Measurements from ENCODE around the gene RNF138. TPM values are rescaled to one million over a fixed set of nuclear protein-coding genes. Genes with fewer than 3 reads are reported as not detected.

RNF138 gene
- total and polyA plus RNA-seq, 2 experiments from 2014 or later, result 31.7 to 54.8 TPM

DNA sequence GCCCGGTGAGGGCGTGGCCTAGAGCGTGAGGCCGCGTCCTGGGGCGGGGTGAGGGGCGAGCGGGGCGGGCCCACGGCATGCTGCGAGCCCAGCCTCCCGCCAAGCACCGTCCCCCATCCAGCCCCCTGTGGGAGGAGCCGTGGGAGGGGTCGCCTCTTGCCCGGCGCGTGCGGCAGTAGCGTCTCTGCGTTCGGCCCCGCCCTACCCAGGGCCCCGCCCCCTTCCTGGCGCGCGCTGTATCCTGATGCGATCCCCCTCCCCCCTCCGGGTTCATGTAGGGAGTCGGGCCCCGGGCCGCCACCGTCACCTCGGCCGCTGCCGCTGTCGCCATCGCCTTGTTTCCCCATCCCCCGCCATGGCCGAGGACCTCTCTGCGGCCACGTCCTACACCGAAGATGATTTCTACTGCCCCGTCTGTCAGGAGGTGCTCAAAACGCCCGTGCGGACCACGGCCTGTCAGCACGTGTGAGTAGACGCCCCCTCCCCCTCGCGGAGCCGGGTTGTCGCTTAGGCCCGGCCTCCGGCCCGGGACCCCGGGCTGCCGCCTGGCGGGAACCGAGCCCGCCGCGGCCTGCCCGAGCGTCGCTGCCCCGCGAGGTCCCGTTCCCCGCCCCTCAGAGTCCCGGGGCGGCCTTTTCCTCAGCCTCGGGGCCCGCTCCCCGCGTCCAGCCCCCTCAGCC lies 888 bp downstream of the RNF138 start:
- TF ChIP-seq, protein P1, sequence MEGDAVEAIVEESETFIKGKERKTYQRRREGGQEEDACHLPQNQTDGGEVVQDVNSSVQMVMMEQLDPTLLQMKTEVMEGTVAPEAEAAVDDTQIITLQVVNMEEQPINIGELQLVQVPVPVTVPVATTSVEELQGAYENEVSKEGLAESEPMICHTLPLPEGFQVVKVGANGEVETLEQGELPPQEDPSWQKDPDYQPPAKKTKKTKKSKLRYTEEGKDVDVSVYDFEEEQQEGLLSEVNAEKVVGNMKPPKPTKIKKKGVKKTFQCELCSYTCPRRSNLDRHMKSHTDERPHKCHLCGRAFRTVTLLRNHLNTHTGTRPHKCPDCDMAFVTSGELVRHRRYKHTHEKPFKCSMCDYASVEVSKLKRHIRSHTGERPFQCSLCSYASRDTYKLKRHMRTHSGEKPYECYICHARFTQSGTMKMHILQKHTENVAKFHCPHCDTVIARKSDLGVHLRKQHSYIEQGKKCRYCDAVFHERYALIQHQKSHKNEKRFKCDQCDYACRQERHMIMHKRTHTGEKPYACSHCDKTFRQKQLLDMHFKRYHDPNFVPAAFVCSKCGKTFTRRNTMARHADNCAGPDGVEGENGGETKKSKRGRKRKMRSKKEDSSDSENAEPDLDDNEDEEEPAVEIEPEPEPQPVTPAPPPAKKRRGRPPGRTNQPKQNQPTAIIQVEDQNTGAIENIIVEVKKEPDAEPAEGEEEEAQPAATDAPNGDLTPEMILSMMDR (IDR thresholded peaks at IDR 0.05; ENCODE audit: low read depth, low read length), result no peak
- H3K9me3 ChIP-seq (ENCODE audit: low read depth), result no peaks in the 10 kb centered on the region
- H3K36me3 ChIP-seq, result no peaks in the 10 kb centered on the region
- peak overlapping the region; percentile 81 for H3K4me3 ChIP-seq
- peak overlapping the region; percentile 95 for H3K27ac ChIP-seq
- DNase-seq (ENCODE audit: low read depth in 1 of 2, low spot score in 1 of 2), result peak; percentile 99
- no peaks in the 10 kb centered on the region for H3K27me3 ChIP-seq
- peaks cover 30% of the 10 kb centered on the region for H3K4me1 ChIP-seq (ENCODE audit: low read depth)

GRCh38 chr18:32093102-32093511 lies 1.4 kb downstream of the RNF138 start:
- H3K4me3 ChIP-seq, result peak overlapping the region; percentile 81
- peak overlapping the region; percentile 90 for H3K27ac ChIP-seq
- no peaks in the 10 kb centered on the region for H3K27me3 ChIP-seq
- TF ChIP-seq, protein P1 (IDR thresholded peaks at IDR 0.05; ENCODE audit: low read depth, low read length), result no peak
- peaks cover 30% of the 10 kb centered on the region for H3K4me1 ChIP-seq (ENCODE audit: low read depth)
- peak; percentile 63 to 83 for DNase-seq (ENCODE audit: low read depth in 1 of 2, low spot score in 1 of 2)
- H3K9me3 ChIP-seq (ENCODE audit: low read depth), result no peaks in the 10 kb centered on the region
- no peaks in the 10 kb centered on the region for H3K36me3 ChIP-seq

GRCh38 chr18:32093523-32093922 lies 1.8 kb downstream of the RNF138 start:
- TF ChIP-seq, protein P1 (IDR thresholded peaks at IDR 0.05; ENCODE audit: low read depth, low read length), result no peak
- Histone ChIP-seq H3K9me3 (ENCODE audit: low read depth) (no peaks in the 10 kb centered on the region), H3K27me3 (no peaks in the 10 kb centered on the region), H3K4me1 (ENCODE audit: low read depth) (peaks cover 30% of the 10 kb centered on the region), H3K4me3 (peak overlapping the region; percentile 81), H3K27ac (peak overlapping the region; percentile 90), H3K36me3 (no peaks in the 10 kb centered on the region)
- DNase-seq (ENCODE audit: low read depth in 1 of 2, low spot score in 1 of 2), result no peak

DNA sequence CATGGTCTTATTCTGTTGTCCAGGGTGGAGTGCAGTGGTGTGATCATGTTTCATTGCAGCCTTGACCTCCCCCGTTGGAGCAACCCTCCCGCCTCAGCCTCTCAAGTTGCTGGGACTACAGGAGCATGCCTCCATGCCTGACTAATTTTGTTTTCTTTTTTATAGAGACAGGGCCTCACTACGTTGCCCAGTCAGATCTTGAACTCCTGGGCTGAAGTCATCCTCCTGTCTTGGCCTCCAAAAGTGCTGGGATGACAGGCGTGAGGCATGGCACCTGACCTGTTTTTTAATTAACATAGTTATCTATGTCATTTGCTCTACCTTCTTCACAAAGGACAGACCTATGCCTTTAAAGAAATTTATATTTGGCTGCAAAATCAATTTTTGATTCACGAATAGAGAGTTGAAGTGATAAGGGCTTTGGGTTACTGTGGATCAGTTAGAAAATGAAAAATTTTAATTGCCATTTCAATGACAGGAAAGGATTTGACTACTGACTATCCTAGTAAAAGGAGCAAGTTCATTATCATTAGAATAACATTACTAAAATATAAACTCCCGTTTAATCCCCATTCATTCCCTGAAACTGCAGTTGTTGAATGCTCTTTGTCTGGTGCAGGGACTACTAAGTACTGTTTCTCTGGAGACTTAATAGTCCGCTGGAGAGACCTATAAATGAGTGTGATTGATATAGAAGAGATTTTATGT lies 3.7 kb downstream of the RNF138 start:
- Histone ChIP-seq H3K36me3 (no peaks in the 10 kb centered on the region), H3K9me3 (ENCODE audit: low read depth) (no peaks in the 10 kb centered on the region), H3K4me3 (no peak overlapping the region), H3K4me1 (ENCODE audit: low read depth) (peaks cover 30% of the 10 kb centered on the region), H3K27ac (no peak overlapping the region), H3K27me3 (no peaks in the 10 kb centered on the region)
- DNase-seq (ENCODE audit: low read depth in 1 of 2, low spot score in 1 of 2), result no peak
- TF ChIP-seq, protein P1 (IDR thresholded peaks at IDR 0.05; ENCODE audit: low read depth, low read length), result no peak

- Histone ChIP-seq H3K36me3 (no peaks in the 10 kb centered on the region), H3K9me3 (ENCODE audit: low read depth) (no peaks in the 10 kb centered on the region), H3K4me3 (no peak overlapping the region), H3K27ac (no peak overlapping the region), H3K27me3 (no peaks in the 10 kb centered on the region), H3K4me1 (ENCODE audit: low read depth) (peaks cover 30% of the 10 kb centered on the region)
- TF ChIP-seq, protein P1 (IDR thresholded peaks at IDR 0.05; ENCODE audit: low read depth, low read length), result no peak
- DNase-seq (ENCODE audit: low read depth in 1 of 2, low spot score in 1 of 2), result no peak
Measured at GRCh38 chr18:32095900-32096229, 4.2 kb downstream of the RNF138 start.

Measured in cardiac muscle cell (in vitro differentiated cells and primary cell).